ENCODE data around the gene TENT4A.
"Not testable (repeated sequence)": the region's sequence is repeated elsewhere in the genome, so short reads cannot be mapped to it uniquely, and the experiment has no call there.

Gene TENT4A

GRCh38 chr5:6755519-6755918 lies 42.3 kb downstream of the TENT4A start:
- DNase-seq, result no peak

GRCh38 chr5:6755941-6756340 lies 42.7 kb downstream of the TENT4A start:
- no peak for DNase-seq

GRCh38 chr5:6757414-6757969 lies 44.3 kb downstream of the TENT4A start:
- DNase-seq, result no peak

- no peak for DNase-seq
Observed at GRCh38 chr5:6758236-6758635, 45.0 kb downstream of the TENT4A start.

GRCh38 chr5:6758706-6759105 lies 45.5 kb downstream of the TENT4A start:
- DNase-seq, result no peak

- no peak for DNase-seq
Observed at GRCh38 chr5:6759401-6759800, 46.2 kb downstream of the TENT4A start.

GRCh38 chr5:6759983-6760382 lies 46.8 kb downstream of the TENT4A start:
- DNase-seq, result peak; percentile 53 to 74

GRCh38 chr5:6760686-6761085 lies 47.5 kb downstream of the TENT4A start:
- peak; percentile 28 to 60 for DNase-seq

- DNase-seq, result peak in 1 of 2 donors; percentile 19
Observed at GRCh38 chr5:6761333-6761732, 48.1 kb downstream of the TENT4A start.

- no peak for DNase-seq
Observed at GRCh38 chr5:6762116-6762515, 48.9 kb downstream of the TENT4A start.

GRCh38 chr5:6762697-6763096 lies 49.5 kb downstream of the TENT4A start:
- no peak for DNase-seq

GRCh38 chr5:6763191-6763590 lies 50.0 kb downstream of the TENT4A start:
- no peak for DNase-seq

GRCh38 chr5:6765612-6766525 lies 52.6 kb downstream of the TENT4A start:
- DNase-seq, result peak; percentile 62 to 92

GRCh38 chr5:6766604-6767093 lies 53.4 kb downstream of the TENT4A start:
- DNase-seq, result peak; percentile 95

GRCh38 chr5:6767481-6768063 lies 54.3 kb downstream of the TENT4A start:
- DNase-seq, result no peak

- no peak for DNase-seq
Observed at GRCh38 chr5:6768590-6769230, 55.5 kb downstream of the TENT4A start.

GRCh38 chr5:6770826-6771607 lies 57.8 kb downstream of the TENT4A start:
- no peak for DNase-seq

- peak; percentile 51 to 64 for DNase-seq
Observed at GRCh38 chr5:6772886-6773285, 59.7 kb downstream of the TENT4A start.

- no peak for DNase-seq
Observed at GRCh38 chr5:6773342-6774035, 60.3 kb downstream of the TENT4A start.

- DNase-seq, result not testable (repeated sequence)
Observed at GRCh38 chr5:6774207-6774606, 61.0 kb downstream of the TENT4A start.

- DNase-seq, result peak; percentile 17 to 27
Observed at GRCh38 chr5:6774721-6775204, 61.5 kb downstream of the TENT4A start.

- peak in 1 of 2 donors; percentile 24 for DNase-seq
Observed at GRCh38 chr5:6775571-6775970, 62.3 kb downstream of the TENT4A start.
